Measurements from ENCODE around the gene BCAR1.
"Not testable (repeated sequence)": the region's sequence is repeated elsewhere in the genome, so short reads cannot be mapped to it uniquely, and the experiment has no call there.

The BCAR1 gene

DNA sequence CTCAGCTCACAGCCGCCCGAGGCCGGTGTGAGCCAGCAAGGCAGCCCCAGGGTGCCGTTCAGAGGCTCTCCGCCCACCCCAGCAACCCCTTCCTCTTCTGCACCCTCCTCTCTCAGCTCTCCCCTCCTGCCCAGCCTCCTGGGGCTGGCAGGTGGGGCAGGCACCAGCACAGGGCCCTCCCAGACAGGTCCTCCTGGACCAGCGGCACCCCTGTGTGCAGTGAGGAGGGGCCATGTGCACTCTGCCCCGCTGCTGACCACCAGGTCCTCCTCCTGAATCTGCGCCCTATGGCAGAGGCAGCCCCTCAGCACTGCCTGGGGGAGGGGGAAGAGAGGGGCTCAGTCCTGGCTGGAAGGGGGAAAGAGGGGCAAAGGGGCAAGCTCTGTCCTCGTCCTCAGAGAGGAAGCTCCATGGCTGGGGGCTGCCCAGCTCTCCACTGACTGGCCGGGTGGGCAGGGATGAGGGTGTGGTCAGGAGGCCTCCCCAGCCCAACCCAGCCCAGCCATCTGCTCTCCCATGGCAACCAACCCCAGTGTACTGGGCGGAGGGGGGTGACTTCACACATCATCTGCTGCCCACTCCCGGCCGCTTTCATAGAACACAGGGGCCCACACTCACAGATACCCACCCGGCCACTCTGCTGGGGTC lies 5.4 kb upstream of the BCAR1 start:
- peak in 20 of 51 donors; percentile 29 to 76 (median 47) for DNase-seq

DNA sequence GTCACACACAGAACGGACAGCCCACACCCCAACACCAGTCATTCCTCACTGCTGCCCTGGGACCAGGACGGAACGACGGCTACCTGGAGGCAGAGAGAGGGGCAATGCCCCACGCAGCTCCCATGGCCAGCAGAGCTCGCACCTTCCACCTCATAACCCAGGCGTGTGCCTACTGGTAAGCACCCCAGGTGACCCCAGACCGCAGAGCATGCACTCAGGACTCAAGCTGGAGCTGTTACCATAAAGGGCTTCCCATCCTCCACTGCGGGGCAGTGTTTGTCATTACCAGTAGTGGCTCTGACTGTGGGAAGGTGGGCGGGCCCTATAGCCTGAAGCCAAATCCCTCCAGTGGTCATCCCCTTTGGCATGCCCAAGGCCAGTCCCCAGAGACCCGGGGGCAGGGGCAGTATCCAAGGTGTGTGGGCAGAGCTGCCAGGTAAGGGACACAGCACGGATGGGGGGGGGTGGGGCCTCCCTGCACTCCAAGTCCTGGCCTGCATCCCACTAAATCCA lies 4.7 kb upstream of the BCAR1 start:
- DNase-seq = peak in 4 of 51 donors; percentile 8 to 27 (median 19)

DNA sequence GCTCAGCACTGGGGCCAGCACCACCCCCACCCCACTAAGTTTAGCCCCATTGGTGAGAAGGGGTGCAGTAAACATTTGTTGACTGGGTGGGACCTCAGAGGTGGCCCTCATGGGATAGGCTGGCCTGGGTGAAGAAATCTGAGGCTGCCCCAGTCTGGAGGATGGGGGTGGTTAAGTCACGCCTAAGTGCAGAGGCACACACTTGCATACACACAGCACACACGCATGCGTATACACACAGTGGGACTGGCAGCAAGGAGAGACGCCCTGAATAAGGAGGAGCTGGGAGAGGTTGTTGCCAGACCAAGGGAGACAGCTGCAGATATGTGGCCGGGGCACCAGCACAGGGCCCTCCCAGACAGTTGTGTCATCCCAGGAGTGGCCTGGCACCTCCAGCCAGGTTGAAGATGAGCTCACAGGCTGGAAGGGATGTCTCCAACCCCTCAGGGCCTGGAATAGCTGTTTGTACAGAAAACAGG lies 3.0 kb upstream of the BCAR1 start:
- no peak for DNase-seq

DNA sequence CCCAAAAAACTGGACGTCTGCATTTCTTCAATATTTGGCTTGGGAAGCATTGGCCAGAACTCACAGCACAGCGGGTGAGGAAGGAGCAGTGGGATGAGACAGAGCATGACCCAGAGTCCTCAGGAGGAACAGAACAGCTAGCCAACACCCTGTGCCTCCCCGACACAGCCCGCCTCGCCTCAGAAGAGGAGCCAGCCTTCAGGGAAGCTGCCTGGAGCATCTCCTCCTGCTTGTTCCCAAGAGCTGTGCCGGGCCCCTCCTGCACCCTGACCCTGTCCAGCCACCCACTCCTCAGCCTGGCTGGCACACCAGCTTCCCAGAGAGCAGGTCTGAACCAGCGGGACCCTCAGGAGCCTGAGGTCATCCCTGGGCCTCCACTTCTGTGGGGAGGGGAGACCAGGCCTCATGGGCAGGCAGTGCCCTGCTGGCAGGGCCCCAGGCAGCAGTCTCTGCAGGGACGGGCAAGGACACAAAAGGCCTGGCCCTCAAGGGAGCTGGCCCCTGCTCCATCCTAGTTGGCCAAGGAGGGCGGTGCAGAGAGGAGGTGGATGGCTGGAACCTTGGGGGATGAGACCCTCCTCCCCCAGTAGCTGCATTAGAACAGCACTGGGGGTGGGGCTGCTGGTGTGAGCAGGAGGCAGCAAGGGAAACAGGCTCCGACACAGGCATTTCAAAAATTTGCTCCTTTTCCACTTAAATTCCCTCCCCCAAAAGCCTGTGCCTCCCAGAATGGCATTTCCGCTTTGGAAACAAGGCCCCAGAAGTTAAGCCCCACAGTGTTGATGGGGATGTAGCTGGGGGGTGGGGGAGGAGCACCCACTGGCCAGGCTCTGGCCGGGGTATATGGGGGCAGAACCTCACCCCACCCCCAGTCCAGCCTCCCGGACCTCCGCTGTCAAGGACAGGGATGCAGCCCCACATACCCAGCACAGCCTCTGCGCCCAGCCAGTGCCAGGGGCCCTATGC lies 1.8 kb upstream of the BCAR1 start:
- peak in 20 of 51 donors; percentile 17 to 58 (median 32) for DNase-seq

DNA sequence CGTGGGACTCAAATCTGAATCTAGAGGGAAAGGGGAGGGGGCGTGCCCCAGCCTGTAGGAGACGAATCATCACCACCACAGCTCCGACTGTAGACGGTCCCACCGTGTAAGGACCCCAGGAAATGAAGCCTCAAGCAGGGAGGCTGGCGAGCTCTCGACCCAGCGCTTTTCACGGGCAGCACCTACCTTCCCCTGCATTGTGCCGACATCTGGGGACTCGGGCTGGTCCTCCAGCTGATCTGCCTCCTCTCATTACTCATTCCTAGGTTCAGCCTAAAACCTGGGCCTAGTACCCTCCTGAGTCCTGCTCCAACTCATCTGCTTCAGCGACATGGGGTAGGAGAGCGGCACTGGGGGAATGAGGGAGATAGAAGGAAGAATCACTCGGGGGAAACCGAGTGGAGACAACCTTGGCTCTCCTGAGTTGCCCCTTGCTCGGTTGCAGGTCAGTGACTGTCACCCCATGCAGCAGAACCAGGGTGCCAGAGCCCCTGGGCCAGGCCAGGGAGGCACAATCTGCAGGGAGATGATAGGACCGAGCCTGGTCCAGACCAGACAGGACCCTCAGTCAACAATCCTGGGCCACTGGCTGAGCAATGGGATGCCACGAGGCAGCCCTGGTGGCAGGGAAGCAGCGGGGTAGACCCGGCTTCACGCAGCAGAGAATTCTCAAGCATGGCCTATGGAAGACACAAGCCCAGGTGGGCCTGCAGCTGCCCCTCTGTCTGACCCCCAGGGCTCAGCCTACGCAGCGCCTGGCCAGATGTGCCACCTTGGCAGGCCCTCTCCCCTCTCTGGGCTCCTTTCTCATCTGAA lies 833 bp upstream of the BCAR1 start:
- peak in 1 of 51 donors; percentile 66 for DNase-seq

DNA sequence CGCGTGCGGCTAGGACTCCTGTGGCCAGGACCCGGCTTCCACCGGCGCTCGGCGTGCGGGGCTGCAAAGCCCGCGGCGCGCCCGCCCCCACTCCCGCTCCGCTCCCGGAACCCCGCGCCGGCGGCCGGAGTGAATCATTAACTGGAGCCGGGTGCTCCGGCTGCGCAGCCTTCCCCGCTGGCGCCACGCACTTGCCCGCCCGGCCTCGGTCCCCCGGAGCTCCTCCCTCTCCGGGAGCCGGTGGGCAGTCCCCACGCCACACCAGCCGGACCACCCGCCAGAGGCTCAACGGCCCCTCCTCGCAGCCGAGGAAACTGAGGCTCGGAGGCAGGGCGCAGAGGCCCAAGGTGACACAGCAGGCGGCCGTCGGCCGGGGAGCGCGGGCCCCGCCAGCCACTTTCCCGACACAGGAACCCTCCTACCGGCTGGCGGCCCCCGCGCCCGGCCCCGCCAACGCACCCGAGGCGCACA lies 580 bp downstream of the BCAR1 start:
- peak in 9 of 51 donors; percentile 35 to 57 (median 53) for DNase-seq

DNA sequence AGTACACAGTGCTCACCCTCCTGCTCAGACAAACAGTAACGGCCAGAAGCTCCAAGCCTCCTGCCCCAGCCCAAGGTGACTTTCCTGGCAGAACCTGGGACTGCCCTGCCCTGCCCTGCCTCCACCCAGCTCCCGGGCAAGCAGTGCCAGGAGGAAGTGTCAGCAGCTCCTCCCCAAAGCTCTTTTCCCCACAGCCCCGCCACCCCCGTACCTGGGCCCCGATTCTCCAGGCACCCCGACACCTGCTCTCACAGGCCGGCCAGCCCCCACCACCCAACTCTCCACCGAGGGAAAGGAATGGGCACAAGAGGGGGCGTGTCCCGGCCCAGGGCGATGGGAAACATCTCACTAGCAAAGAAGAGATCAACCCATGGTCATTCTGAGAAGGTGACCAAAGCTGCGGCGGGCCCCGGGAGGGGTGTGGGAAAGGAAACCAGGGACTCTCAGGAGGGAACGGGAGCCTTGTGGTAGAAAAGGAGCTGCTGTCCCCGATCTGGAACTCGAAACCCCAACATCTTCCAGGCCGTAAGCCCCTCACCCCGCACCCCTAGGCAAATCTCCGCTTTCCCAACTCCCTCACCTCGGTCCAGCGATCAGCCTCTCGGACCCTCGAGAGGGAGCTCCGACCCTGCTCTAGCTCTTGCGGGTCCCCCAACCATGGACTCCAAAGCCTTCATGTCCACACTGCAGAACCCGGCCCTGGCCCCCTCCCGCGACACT lies 1.2 kb downstream of the BCAR1 start:
- DNase-seq = peak in 6 of 51 donors; percentile 14 to 53 (median 30)

DNA sequence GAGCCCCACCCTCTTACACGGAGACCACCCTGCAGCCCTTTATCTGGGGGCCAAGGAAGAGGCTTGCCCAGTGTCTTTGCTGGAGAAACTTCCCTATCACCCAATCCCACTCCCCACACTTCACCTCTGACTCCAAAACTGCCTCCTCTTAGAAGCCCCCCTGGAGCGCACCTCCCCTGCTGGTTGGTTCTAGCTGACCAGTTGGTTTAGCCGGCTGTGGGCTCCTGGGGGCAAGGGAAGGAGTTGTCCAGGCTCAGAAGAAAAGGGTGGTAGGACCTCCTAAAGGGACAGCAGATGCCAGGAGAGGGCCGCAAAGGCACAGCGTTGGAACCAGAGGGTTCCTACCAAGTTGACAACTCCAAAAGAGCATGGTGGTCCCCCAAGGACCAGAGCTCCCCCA lies 2.0 kb downstream of the BCAR1 start:
- no peak for DNase-seq

DNA sequence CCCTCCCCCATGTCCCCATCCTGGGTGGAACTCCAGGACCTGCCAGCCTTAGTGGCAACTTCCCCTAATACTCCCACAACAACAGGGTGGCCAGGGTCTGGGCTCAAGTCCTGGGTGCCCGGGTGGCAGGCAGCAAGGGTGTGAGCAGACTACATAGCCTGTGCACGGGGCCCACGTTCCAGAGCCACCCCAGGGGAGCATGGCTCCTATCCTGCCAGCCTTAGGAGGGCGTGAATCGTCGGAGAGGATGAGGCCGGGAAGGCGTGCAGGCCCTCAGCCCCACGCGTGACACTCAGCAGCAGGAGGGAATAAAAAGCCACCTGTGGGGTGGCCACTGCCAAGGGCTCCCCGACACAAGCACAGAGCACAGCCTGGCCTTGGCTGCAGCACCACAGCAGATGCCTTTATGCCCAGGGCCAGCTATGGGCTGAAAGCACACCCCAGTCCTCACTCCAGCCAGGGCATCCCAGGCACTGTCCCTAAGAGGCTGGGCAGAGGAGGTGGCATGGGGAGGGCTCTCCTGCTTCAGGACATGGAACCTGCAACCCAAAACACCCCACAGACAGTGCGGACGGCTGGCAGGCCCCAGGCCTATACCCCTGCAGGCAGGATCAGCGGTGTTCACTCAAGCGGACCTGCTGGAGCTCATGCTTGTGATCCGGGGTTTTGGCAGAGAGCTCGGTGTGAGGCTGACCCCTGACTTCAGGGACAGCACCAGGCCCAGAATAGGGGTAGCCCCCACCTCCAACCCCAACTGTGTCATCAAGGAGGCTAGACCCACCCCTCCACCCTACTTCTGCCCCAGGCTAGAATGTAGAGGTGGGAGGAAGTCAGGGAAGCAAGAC lies 2.7 kb downstream of the BCAR1 start:
- DNase-seq = peak in 13 of 51 donors; percentile 10 to 48 (median 34)

DNA sequence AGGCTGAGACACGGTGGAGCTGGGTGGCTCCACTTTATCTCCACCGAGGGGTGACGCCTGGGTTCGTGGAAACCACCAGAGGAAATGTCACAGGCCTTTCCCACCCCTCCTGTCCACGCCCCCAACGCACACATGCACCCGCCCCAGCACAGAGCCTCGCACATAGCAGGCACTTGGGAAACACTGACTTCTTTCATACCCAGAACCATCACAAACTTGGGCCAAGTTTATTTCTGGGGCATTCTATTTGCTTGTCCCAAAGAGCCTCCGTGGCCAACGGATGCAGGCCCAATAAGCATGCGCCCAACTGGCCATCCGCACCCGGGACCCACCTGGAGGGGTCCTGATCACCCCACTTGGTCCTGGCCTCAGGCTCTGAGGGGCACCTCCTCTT lies 3.3 kb downstream of the BCAR1 start:
- DNase-seq = peak in 41 of 51 donors; percentile 19 to 84 (median 61)

DNA sequence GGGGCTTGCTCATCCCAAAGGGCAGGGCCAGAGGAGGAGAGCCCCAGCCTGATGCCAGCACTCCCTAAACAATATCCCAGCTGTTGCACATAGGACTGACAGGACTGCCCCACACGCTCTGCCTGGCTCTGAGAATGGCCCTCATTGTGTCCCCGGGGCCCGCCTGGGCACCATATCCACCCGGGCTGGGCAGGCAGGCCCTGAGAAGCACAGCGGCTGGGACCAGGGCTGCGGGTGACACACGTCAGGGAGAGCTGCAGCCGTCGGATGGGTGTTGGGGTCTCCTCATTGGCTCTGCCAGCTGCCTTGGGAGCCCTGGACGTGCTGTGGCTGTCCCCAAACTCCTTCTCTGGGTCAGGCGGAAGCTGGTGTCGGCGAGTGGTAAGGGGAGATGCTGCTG lies 4.2 kb downstream of the BCAR1 start:
- peak in 44 of 51 donors; percentile 14 to 92 (median 74) for DNase-seq

DNA sequence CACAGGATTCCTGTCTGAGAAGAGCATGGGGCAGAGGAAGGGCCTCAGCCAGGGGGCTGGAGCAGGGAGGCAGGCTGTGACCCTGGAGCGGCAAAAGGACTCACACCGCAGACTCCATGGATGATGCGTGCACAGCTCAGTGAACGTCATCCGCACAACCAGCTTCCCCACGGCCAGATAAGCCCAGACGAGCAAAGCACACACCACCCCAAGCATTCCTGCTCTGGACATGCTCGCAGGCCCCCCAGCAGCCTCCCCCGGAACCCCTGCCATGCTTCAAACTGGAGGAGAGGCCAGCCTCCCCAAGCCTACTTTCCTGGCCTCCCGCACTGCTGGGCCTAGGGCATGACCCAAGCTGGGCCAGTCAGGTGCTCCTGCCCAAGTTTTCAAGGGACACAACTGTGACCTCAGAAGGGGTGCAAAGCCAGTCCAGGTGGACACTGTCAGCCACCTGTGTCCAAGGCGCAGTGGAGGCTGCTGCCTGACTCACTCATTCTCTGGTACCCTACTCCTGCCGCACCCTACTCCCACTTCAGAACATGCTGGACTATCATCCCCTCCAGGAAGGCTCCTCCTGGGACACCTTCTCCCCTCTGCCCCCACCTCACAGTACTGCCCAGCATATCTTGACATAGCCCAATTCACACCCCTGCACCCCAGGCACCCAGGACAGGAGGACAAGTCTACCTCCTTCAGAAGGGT lies 4.8 kb downstream of the BCAR1 start:
- no peak for DNase-seq

DNA sequence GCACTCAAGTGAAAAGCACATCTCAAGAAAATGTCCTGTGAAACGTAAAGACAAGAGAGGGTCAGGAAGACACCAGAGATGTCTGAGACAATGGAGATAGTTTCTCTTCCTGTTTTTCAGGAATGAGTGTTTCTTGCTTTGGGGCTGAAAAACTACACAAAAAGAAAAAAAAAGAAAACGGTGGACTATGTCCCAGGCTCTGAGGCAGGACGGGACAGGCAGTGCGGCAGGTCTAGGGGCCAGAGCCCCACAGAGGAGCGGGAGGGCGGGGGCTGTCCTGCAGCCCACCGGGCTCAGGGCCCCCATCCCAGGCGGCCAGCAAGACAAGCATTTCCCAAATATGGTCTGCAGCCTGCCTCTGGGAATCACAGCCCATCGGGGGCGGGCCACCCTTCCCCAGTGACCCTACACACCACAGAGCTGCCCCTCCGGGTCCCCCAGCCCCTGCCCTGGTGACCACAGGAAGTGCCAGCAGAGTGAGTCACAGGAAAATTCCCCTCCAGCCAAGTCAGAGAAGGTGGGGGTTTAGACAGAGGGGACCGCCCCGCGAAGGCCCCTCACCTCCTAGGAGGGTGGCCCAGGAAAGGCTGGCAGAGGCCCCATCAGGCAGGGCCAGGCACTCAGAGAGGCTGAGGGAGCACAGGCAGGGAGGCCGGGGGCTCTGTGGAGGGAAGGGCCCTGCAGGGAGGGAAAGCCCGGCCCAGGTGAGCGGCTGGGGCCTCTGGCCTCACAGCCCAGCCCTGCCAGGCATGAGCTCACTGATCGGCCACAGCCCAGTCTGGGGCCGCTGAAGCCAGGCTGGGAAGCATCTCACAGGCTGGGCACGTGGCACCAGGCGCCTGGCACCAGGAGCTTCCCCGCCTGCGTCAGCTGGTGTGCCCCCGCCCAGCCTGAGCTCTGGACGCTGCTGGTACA lies 6.3 kb downstream of the BCAR1 start:
- peak; percentile 39 to 98 (median 91) for DNase-seq

DNA sequence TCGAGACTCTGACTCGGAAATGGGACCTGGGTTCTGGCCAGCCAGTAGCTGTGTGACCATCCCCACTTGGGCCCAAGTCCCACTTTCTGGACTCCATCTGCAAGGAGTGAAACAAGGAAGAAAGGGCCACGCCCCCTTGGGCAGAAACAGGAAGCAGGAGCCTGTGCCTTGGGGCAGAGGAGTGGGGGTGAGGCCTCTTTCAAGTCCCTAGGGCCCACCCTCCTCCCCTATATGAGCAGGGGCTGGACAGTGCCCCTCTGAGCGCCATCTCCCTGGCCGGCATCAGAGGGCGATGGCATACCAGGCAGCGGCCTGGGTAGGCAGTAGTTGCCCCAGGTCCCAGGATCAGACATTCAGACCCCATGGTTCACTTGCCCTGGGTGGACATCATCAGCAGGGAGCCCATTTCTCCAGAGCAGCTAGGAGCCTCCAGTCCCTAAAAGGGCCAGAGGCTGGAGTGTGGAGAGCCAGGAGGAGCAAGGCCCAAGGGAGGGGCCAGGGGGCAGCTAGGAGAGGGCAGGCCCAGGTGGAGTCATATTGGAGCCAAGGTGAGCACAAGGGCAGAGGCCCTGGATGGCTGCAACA lies 7.1 kb downstream of the BCAR1 start:
- peak in 13 of 51 donors; percentile 11 to 44 (median 28) for DNase-seq

DNA sequence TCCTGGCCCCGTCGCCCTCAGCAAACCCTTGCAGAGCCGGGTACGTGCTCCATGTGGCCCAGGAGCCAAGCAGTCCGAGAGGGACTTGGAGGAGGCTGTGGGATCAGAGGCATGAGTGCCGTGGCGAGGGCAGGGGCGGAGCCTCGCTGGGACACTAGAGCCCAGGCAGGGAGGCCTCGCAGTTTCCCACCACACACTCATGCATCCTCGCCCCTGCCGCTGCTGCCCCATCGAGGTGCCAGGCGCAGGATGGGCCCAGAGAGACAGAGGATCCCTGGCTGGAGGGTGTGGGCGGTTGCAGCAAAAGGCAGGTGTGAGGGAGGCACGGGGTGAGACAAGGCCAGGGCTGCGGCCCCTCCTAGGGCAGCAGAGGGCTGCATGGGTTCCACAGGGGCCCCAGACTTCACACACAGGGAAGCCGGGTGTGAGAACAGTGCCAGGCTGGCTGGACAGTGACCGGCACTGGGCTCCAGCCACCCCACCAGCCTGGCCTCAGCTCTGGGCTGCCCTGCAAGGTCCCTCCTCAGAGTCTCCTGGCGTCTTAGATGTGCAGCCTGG lies 7.7 kb downstream of the BCAR1 start:
- peak in 4 of 51 donors; percentile 22 to 54 (median 28) for DNase-seq

DNA sequence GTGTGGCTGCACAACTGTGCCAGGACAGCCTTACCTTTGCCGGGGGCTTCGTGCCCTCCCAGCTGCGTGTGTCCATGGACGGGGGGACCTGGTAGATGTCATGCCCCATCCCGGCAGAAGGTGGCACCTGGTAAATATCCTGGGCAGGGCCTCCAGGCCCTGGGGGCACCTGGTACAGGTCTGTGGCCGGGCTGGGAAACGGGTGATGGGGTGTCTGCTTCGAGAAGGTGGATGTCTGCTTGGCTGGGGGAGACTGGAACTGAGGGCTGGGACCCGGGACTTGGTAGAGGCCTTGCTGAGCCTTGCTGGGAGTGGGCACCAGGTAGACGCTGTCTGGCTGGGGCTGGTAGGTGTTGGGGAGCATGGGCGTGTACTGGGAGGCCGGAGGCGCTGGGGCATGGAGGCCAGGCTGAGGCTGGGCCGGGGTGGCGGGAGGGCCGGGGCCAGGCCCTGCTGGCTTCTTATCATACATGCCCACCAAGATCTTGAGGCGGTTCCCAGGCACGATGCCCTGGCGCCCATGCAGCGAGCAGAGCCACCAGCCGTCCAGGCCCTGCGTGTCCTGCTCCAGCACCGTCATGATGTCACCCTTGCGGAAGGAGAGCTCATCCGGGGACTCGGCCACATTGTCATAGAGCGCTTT lies 8.9 kb downstream of the BCAR1 start:
- DNase-seq = not testable (repeated sequence)
